ENCODE data around the gene CCDC70. TPM values are rescaled to one million over a fixed set of nuclear protein-coding genes. Genes with fewer than 3 reads are reported as not detected.

The CCDC70 gene
- total RNA-seq, 1 experiment from 2014 or later: not detected

DNA sequence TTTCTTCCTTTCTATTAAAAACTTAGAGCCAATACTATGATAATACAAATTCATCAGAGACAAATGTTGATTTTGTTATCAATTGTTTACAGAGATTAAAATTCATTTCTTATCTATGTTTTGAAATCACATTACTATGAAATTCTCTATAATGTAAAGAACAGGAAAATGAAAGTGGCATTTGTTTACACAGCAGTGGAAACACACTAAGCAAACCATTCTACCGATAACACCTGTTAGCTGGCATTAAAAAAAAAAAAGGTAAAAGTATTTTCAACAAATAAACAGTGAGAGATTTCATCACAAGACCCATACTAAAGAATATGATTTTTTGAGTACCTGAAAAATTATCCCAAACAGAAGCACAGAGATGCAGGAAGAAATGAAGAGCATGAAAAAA lies 4.8 kb upstream of the CCDC70 start:
- DNase-seq (ENCODE audit: low read depth): no peak

DNA sequence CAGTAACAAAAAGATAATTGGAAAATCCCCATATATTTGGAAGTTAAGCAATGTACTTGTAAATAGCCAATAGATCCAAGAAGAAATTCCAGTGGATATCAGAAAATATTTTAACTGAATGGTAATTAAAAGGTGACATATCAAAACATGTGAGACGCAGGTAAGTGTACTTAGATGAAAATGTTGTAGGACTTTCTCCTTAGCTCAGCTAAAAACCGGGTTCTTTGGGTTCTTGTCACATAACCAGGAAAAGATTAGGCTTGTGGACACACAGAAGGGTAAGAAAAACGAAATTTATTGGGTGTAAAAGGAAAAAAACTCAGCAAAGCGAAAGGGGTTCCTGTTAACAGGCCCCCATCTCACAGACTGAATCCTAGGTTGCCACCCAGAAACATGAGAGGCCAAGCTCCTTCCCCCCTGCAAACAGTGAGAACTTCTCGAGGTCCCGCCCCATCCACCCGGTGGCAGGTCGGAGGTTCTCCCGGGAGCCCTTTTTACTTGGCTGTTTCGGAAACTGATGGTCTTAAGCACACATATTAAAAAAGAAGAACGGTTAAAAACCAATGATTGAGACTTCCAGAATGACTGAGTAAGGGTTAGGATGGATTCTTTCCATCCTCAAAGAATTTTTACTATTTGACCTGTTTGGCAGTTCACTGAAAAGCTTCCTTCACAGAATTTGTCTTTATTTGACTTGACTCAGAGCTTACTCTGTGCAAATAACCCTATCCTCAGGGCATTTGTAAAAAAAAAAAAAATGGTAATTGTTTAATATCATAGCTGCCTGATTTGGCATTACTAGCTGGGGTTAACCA lies 3.1 kb upstream of the CCDC70 start:
- DNase-seq (ENCODE audit: low read depth): no peak

DNA sequence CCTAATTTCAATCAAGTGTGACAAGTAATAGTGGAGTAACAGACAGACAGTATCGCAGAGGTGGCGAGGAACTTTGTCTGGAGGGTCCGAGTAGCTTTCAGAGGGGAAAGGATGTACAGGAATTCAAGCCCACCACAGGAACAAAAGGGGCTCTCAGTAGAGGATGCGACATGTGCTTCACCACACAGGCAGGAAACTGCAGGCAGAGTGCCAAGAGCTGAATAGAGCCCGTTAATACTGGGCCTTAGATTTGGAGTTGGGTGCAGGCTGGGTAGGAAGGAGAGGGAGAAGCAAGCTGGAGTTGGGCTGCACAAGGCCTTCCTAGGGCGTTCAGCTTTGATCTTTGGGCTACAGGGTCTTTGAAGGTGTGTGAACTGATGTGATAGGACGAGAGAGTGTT lies 1.2 kb downstream of the CCDC70 start:
- no peak for DNase-seq (ENCODE audit: low read depth)

DNA sequence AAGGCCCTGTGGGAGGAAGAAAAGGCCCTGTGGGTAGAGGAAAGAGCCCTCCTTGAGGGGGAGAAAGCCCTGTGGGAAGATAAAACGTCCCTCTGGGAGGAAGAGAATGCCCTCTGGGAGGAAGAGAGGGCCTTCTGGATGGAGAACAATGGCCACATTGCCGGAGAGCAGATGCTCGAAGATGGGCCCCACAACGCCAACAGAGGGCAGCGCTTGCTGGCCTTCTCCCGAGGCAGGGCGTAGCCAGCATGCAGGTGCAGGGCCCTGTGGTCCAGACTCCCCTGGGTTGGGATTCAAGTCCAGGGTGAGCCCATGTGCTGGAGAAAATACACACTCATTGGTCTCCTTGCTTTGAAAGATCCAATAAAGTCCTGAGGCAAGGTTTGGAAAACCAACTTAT lies 4.1 kb downstream of the CCDC70 start:
- no peak for DNase-seq (ENCODE audit: low read depth)

DNA sequence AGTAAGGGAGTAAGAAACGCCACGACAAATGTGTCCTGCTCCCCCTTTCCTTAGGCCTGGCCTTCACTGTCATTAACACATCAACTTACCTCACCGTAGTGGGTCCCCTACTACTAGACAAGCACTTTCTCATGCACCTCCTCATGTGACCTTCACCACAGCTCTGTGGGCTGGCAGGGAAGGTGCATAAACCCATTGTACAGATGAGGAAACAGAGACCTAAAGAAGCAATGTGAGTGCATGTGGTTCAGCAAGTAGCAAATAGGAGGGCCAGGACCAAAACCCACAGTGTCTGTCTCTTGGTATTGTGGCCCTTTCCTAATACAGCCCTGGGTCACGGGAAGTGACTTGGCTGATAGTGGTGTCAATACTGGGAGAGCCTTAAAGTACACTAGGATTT lies 5.3 kb downstream of the CCDC70 start:
- no peak for DNase-seq (ENCODE audit: low read depth)

DNA sequence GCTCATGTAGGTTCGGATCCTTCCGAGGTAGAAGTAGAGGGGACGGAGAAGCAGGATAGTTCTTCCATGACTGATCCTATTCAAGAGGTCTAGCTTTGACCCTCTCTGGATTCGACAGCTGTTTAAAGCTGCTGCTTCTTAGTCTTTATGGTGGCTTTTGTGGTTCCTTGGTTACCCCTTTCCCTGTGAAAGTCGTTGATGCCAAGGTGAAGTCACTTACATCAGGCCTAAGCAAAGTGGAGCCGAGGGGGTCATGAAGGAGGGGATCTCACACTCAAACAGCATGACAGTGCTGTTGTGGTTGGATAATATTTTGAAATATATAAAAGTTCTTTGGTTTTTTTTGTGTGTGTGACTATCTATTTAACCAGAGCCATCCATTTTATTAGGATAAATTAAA lies 8.1 kb downstream of the CCDC70 start:
- DNase-seq (ENCODE audit: low read depth): no peak

DNA sequence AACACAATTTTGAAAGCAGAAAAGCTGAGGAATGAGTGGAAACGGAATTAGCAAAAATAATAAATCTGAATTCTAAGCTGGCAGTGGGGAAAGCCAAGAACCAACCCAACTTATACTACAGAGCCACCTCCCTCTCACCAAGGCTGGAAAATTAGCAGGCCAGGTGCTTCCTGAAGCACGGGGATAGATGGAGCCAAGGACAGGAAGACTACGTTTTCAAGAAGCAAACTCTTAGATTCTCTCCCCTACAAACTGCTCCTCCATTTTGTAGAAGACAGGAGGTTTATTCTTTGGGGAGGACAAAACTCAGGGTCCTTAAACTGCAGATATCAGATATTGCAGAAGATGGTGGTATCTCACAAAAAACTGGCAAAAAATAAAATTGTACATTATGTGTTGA lies 8.8 kb downstream of the CCDC70 start:
- DNase-seq (ENCODE audit: low read depth): no peak

DNA sequence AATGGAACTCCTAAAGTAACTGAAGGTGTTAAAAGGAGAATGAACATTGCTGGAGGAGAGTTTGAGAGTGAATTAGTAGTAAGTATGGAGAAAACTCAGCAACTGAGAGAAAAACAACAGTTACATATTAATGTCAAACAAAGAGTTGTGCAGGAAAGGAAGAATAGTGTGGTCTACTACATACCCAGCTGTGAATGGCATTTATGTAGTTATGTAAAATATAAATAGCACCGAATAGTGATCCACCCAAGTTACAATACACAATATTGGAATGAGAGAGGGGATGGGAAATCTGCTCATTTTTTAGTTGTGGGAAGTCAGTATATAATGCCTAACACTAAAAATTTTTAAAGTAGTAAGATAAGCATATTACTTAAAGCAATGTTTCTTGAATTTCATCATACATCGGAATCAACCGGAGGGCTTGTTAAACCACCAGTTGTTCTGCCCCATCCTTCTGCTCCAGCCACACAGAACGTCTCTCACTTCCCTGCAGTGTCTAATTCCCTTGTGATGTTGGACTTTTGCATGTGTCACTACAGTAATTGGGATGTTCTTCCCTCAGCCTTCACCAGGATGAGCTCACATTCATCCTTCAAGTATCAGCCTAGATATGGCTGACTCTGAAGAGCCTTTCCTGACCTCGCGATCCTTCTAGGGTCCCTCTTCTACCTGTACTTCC lies 11.5 kb downstream of the CCDC70 start:
- no peak for DNase-seq (ENCODE audit: low read depth)

DNA sequence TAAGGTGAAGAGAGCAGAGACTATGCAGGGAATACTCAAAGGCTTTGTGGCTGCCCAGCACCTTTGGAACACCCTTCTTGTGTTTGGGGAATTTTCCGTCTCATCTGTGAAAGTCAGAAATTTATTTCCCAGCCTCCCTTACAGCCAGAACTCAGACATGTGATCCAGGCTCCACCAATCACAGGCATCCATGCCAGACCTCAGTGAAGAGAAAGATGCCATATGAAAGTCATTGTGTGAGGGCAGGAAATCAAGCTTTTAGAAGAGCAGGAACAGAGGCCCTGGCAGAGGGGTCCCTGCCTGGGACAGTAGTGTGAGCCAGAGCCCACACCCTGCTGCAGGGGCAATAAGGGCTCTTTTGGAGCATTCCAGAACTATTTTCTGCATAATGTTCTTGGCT lies 12.1 kb downstream of the CCDC70 start:
- DNase-seq (ENCODE audit: low read depth): no peak

DNA sequence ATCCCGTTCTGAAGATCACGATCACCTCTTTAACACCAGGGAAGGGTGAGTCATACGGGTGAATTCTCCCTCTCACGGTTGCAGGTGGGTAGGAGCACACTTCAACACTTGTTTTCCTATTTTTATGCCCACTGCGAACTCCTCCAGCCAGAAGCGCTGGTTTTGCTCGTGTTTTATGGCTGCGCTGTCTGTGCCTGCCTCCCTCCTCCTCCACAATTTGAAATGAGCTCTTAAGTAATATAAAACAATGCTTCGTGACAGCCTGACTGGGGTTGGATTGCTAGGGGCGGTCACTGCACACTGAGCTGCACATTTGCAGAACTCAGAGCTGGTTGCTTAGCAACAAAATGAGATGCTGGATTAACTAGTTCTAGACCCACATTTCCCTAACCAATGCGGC lies 12.9 kb downstream of the CCDC70 start:
- no peak for DNase-seq (ENCODE audit: low read depth)

DNA sequence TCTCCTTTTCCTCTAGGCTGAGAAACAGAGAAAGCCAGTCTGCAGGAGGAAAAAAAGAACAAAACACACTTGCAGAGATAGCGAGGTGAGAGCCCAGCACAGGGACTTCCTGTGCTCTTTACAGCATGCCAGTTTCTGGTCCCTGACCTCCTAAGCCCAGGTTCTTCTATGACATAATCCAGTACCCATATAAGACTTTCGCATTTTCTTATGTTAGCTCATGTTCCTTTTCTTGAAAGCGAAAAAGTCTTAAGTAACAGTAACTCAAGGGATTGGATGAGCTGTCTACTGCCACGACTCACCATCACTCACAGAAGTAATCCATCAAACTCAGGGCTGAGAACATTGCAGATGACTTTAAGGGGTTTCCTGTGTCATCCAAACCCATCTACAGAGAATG lies 17.4 kb downstream of the CCDC70 start:
- DNase-seq (ENCODE audit: low read depth): no peak

DNA sequence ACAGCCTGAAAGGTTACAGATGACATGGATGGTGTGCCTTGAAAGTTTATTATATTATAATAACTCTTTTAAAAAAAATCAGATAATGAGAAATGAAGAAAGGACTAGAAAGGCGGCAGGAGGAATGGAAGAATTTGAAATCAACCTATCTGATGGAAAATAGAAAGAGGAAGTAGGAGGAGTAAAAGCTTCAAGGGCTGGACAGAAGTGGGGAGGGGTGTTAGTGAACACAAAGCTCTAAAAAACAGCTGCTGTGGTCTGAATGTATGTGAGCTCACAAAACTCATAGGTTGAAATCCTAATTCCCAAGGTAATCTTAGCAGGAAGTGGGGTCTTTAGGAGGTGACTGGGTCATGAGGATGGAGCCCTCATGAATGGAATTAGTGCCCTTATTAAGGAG lies 19.5 kb downstream of the CCDC70 start:
- DNase-seq (ENCODE audit: low read depth): no peak

DNA sequence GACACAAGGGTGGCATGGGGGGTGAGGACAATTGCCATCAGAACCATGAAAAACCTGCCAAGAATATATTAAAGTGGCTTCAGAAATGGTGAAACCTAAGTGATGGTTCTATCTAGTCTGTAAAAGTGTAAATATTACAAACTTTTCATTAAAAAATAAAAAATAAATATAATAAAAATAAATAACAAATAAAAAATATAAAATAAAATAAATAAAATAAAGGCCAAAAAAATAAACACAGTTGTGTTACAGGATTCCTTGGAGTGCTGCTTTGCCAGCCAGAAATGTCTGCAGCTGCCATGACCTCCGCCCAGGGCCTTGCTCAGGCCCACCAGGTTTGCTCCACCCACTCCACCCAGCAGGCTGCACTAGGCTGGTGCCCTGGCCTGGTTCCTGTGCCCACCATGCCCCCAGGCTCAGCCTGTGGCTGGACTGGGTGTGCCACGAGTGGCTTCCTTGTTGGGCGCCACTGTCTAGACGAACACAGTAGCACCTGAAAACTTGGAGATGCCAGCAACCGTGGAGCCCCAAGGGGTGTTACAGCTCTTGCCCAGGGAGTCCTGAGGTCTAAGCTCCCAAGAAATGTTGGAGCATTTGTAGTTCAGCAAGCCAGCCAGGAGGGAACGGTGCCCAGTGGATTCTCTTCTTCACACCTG lies 20.9 kb downstream of the CCDC70 start:
- no peak for DNase-seq (ENCODE audit: low read depth)

DNA sequence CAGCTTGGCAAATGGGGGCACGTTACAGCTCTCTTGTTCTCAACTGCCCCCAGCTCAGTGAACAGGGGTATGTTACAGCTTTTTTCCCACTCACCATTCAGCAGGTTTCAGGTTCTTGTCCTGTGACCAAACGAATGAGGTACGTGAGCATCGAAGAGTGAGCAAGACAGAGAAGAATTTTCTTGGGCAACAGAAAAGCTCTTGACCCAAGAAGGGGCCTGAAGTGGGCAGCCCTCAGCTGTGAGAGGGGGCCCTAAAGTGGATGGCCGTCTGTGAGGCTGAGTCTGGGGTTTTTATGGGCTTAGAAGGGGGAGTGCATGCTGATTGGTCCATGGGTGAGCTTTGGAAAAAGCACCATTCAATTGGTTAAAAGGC lies 21.4 kb downstream of the CCDC70 start:
- no peak for DNase-seq (ENCODE audit: low read depth)

DNA sequence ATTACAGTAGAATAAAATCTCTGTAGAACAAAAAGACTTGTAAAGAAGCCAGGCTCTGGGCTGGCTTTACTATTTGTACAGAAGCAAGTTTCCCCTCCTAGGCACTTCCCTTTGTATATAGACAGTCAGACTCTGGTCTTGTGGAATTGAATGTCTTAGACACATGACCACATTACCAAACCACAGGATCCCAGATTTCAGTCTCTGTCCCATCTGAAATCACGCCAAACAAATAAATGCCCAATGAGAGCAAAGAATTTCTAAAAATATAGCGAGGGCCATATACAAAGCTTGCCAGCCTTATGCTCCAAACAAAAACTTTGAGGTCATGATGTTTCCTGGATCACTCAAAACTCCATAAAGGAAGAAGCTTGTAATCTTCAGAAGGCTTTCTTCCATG lies 23.9 kb downstream of the CCDC70 start:
- no peak for DNase-seq (ENCODE audit: low read depth)

DNA sequence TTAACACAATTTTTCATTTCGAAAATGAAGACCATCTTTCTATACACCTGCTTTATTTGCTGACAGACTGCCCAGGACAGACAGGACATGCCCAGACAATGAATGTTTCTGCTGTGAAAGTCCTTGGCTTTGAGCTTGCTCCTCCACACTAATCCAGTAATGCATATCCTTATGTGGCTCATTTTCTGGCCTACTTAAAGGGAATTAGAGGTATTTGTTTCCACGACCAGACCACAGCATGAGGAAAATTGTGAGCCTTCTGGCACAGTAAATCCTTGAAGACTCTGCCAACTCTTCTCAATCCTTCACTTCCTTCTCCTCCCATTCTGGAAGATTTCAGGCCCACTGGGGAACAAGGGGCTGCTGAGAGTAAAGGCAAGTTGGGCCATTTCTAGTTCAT lies 25.7 kb downstream of the CCDC70 start:
- no peak for DNase-seq (ENCODE audit: low read depth)

DNA sequence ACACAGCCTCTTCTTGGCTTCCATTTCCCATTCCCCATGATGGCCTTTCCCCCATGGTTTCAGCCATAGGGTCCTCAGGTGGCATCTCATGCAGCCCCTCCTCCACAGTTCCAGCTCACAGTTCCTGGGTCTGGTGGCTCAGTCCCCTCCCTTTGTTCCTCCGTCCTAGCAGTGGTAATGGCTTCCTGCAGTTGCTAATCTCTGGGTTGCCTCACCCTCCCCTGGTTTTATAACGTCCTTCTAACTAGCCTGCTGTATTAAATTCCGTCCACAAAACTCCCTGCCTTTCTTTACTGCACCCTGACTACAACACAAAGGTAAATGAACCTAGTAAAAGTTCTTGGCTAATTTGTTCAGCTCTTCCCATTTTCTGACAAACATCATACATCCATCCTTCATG lies 30.9 kb downstream of the CCDC70 start:
- no peak for DNase-seq (ENCODE audit: low read depth)

DNA sequence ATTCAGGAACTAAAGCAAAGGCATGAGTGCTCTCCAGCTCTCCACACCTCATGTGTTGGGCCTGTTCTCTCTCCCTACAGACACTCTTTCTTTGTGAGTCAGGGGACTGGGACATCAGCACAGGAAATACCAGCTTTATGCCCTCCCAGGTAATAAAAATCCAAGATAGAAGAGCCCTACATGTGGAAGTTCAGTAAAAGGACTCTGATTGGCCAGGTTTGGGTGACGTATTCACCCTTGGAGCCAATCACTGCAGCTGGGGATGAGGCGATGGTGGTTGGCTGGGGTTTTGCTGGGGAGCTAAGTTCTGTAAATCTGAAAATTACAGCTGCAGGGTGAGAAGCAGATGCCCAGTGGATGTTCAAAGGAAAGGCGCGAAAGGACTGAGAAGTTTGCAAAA lies 32.5 kb downstream of the CCDC70 start:
- DNase-seq (ENCODE audit: low read depth): peak; percentile 49

DNA sequence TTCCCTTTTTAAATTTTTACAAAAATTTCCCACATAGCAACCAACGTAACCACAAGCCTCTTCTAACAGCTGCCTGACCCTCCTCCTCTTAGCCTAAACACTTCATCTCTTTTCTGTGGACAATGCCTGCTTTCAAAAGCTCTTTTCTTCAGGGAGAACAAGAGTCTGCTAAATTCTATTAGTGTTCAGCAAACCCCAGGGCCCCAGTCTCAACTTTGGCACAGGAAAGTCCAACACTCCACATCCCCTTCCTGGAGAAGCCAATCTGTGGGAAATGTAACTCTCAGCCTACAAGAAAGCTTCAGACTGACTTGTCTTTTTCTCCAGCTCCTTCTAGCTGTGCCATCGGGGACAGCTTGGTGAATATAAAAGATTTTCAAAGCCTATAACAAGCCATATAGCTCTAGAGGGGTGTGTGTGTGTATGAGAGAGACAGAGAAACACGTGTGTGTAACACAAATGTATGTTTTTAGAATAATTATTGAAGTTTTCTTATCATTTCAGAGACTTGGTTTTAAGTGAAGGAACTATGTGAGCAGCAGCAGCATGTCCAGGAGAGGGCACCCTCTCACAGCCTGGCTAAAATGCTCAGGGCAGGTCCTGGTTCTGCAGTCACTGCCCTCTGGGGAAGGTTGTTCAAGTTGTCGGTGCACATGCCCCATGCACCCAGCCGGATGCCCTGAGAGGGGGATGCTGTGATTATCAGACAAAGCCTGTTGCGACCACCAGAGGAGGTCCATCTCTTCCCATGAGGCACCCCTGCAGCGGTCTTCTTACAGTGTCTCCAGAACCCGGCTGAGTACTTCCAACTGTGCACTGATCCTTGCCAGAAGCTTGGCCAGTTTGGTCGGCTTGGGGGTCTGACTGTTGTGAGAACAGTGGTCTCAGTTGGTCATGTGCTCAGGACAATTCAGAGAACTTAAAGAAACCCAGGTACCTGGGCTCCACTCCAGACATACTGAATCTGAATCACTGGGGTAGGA lies 34.4 kb downstream of the CCDC70 start:
- DNase-seq (ENCODE audit: low read depth): peak; percentile 39

DNA sequence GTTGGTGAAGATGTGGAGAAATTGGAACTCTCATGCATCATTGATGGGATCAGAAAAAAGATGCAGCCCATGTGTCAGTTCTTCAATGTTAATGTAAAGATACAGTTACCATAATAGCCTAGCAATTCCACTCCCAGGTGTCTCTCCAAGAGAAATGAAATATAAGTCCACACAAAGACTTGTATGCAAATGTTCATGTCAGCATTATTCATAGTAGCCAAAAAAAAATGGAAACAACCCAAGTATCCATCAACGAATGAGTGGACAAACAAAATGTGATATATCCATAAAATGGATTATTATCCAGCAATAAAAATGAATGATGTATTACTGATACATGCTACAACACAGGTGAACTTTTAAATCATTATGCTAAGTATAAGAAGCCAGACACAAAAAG lies 38.7 kb downstream of the CCDC70 start:
- DNase-seq (ENCODE audit: low read depth): no peak

DNA sequence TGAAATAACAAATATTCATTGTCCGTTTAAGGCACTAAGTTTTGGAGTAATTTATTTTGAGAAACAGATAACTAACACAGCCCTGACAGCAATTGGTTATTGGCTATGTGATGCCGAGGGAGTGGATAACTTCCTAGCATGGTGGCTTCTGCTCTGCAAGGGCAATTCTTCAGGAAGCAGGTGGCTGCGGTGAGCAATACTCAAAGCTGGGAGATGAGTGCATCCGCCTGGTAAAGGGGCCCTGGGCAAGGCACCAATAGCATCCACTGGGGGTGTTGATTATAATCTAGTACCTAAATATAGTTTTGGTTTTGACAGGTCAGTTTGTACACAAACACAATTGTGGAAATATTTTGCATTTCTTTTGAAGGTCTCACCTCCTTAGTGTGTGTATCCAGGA lies 41.0 kb downstream of the CCDC70 start:
- DNase-seq (ENCODE audit: low read depth): no peak

DNA sequence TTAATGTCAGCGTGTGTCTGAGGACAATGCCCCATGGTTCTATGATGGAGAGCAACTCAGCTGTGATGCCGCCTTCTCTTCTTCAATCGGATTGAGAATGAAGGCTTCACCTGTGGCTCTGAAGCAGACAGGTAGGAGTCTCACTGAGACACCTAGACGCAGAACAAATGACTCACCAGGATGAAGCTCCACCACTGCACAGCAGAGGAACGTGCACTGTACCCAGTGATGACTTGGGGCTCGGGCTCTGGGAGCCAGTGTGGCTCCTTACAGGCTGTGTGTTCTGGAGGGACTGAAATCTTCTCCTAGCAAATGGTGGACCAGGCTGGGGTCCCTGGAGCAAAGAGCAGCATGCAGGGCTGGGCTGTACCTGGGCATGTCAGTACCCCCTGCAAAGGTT lies 44.0 kb downstream of the CCDC70 start:
- DNase-seq (ENCODE audit: low read depth): no peak
